ENCODE measurements around the gene CTTNBP2NL. TPM values are rescaled to one million over a fixed set of nuclear protein-coding genes. Genes with fewer than 3 reads are reported as not detected.

CTTNBP2NL gene
- total and polyA plus RNA-seq, 10 of the 15 experiments (the other 5 are each of a cell fraction or from before 2014, with no cell fraction given) = 2.1 to 11.3 (median 5.6) TPM

- intact Hi-C loops (cut with micrococcal nuclease; ENCODE audit: unreplicated experiment) (no loop called here), in situ Hi-C loops (cut with MboI) (no loop called here)
- no peak for TF ChIP-seq YBX1 (IDR thresholded peaks at IDR 0.05)
- H3K4me2 ChIP-seq (ENCODE audit: control insufficient read depth, insufficient read depth) = no peak overlapping the region; the same call in 1 of the 2 replicates
- no peaks in the 10 kb centered on the region for H3K9me3 ChIP-seq (replicated peaks; ENCODE audit: control insufficient read depth, insufficient read depth, low read length)
- ChIA-PET CTCF (interaction anchor here (0.6 to 7.5 kb wide), 8 partner anchors 37 to 488 kb away, joined by 3 to 195 read pairs (median 6); partner anchors contain the start of genes CTTNBP2NL and ST7L), SMC1A (ENCODE audit: uncharacterized antibody, unreplicated experiment) (interaction anchor here (1.1 to 3.8 kb wide), 7 partner anchors 8 to 243 kb away, joined by 3 to 80 read pairs (median 4); partner anchors contain the start of gene ST7L), RAD21 (ENCODE audit: unreplicated experiment) (interaction anchor here (0.6 to 3.7 kb wide), 7 partner anchors 35 to 239 kb away, joined by 3 to 46 read pairs (median 8); partner anchors contain the start of gene CTTNBP2NL), POLR2A (interaction anchor here (1.1 to 2.0 kb wide), 3 partner anchors 46 to 70 kb away, joined by 4 to 22 read pairs (median 8); partner anchors contain the start of gene CTTNBP2NL)
- H4K20me1 ChIP-seq (ENCODE audit: control insufficient read depth, insufficient read depth) = no peaks in the 10 kb centered on the region
- H3K27me3 ChIP-seq (replicated peaks in 1 of 2; ENCODE audit: control insufficient read depth in 2 of 2, insufficient read depth in 2 of 2, low read length in 1 of 2) = no peaks in the 10 kb centered on the region
- no peak overlapping the region for H3K27ac ChIP-seq (ENCODE audit: control insufficient read depth, insufficient read depth)
- ATAC-seq (no peak), FAIRE-seq (no peak), DNase-seq (ENCODE audit: low read depth, low spot score) (no peak)
- no peaks in the 10 kb centered on the region for H3K79me2 ChIP-seq (ENCODE audit: control insufficient read depth, insufficient read depth, low read length)
- peak overlapping the region; percentile 93 for H2AFZ ChIP-seq (ENCODE audit: control insufficient read depth, low read depth, low read length)
- whole genome bisulfite sequencing (ENCODE audit: insufficient coverage, insufficient replicate concordance, low lambda C conversion rate, missing lambda C conversion rate) = 87% methylated on average over 5 of the region's 5 CpGs
- H3K9ac ChIP-seq (ENCODE audit: control insufficient read depth, insufficient read depth, low read length) = no peak overlapping the region
- no peak overlapping the region for H3K4me3 ChIP-seq
- BruUV-seq (replicated peaks) = no TSS peak
- H3K4me1 ChIP-seq (ENCODE audit: control insufficient read depth, insufficient read depth, low read length) = peaks cover 15% of the 10 kb centered on the region
- no peaks in the 10 kb centered on the region; a peak in 1 of 4 replicates for H3K36me3 ChIP-seq (ENCODE audit: control insufficient read depth in 2 of 2, insufficient read depth in 2 of 2, low read length in 1 of 2)
Measured at GRCh38 chr1:112465122-112465521, 69.1 kb downstream of the CTTNBP2NL start.

- peak overlapping the region; percentile 14 for H3K27ac ChIP-seq (ENCODE audit: control insufficient read depth, insufficient read depth)
- no peaks in the 10 kb centered on the region; a peak in 1 of 4 replicates for H3K36me3 ChIP-seq (ENCODE audit: control insufficient read depth in 2 of 2, insufficient read depth in 2 of 2, low read length in 1 of 2)
- H4K20me1 ChIP-seq (ENCODE audit: control insufficient read depth, insufficient read depth) = no peaks in the 10 kb centered on the region
- H2AFZ ChIP-seq (ENCODE audit: control insufficient read depth, low read depth, low read length) = peak overlapping the region; percentile 93
- no peaks in the 10 kb centered on the region for H3K27me3 ChIP-seq (replicated peaks in 1 of 2; ENCODE audit: control insufficient read depth in 2 of 2, insufficient read depth in 2 of 2, low read length in 1 of 2)
- intact Hi-C loops (cut with micrococcal nuclease; ENCODE audit: unreplicated experiment) (loop anchor here (1.0 to 2.0 kb wide), 3 partner anchors 75 to 241 kb away; partner anchors contain the start of genes CAPZA1, RHOC and ST7L), in situ Hi-C loops (cut with MboI) (no loop called here)
- ChIA-PET CTCF (interaction anchor here (0.6 to 7.5 kb wide), 34 partner anchors 10 to 1450 kb away, joined by 3 to 195 read pairs (median 3); partner anchors contain the start of genes CTTNBP2NL, PPM1J and ST7L), RAD21 (ENCODE audit: unreplicated experiment) (interaction anchor here (0.8 to 3.7 kb wide), 18 partner anchors 20 to 249 kb away, joined by 3 to 46 read pairs (median 4); partner anchors contain the start of genes CTTNBP2NL, PPM1J and RHOC), POLR2A (interaction anchor here (1.0 to 2.0 kb wide), 7 partner anchors 45 to 241 kb away, joined by 3 to 22 read pairs (median 4); partner anchors contain the start of genes CTTNBP2NL and RHOC), SMC1A (ENCODE audit: uncharacterized antibody, unreplicated experiment) (interaction anchor here (0.6 to 3.8 kb wide), 22 partner anchors 9 to 250 kb away, joined by 3 to 80 read pairs (median 4); partner anchors contain the start of gene ST7L)
- H3K9me3 ChIP-seq (replicated peaks; ENCODE audit: control insufficient read depth, insufficient read depth, low read length) = no peaks in the 10 kb centered on the region
- H3K4me3 ChIP-seq = no peak overlapping the region
- no peaks in the 10 kb centered on the region for H3K79me2 ChIP-seq (ENCODE audit: control insufficient read depth, insufficient read depth, low read length)
- H3K9ac ChIP-seq (ENCODE audit: control insufficient read depth, insufficient read depth, low read length) = peak overlapping the region; percentile 51
- peaks cover 15% of the 10 kb centered on the region for H3K4me1 ChIP-seq (ENCODE audit: control insufficient read depth, insufficient read depth, low read length)
- H3K4me2 ChIP-seq (ENCODE audit: control insufficient read depth, insufficient read depth) = peak overlapping the region; percentile 80
- WGBS (ENCODE audit: insufficient coverage, insufficient replicate concordance, low lambda C conversion rate, missing lambda C conversion rate) = 5% methylated on average over 31 of the region's 31 CpGs
- FAIRE-seq (peak; percentile 98), ATAC-seq (peak; percentile 99), DNase-seq (ENCODE audit: low read depth, low spot score) (peak; percentile 95)
- BruUV-seq (replicated peaks) = no TSS peak
- TF ChIP-seq BACH1 (IDR thresholded peaks at IDR 0.05; ENCODE audit: borderline replicate concordance) (peak; percentile 73; the same call in 1 of the 2 replicates), ELK1 (IDR thresholded peaks at IDR 0.05; ENCODE audit: low read depth, low read length) (peak; percentile 40; the same call in 1 of the 2 replicates), POLR2A (IDR thresholded peaks at IDR 0.05; ENCODE audit: low read depth, low read length) (peak; percentile 61), NFXL1 (IDR thresholded peaks at IDR 0.05; ENCODE audit: borderline replicate concordance) (no peak), ZNF622 (IDR thresholded peaks at IDR 0.05) (no peak), MYB (IDR thresholded peaks at IDR 0.05; ENCODE audit: borderline replicate concordance, low read depth, low read length) (no peak; the same call in 1 of the 2 replicates), BRCA1 (IDR thresholded peaks at IDR 0.05; ENCODE audit: low read depth, low read length) (0 out of 2 replicates have a peak, but pooled peaks have one; percentile 4), BMI1 (IDR thresholded peaks at IDR 0.05; ENCODE audit: borderline replicate concordance) (no peak; the same call in 1 of the 2 replicates), ZSCAN29 (IDR thresholded peaks at IDR 0.05) (no peak), ZBED1 (IDR thresholded peaks at IDR 0.05; ENCODE audit: borderline replicate concordance) (no peak), GABPA (IDR thresholded peaks at IDR 0.05; ENCODE audit: low read depth) (no peak), NR2C2 (IDR thresholded peaks at IDR 0.05; ENCODE audit: borderline replicate concordance, control insufficient read depth, insufficient read length, low read depth) (no peak)
Measured at GRCh38 chr1:112466078-112466660, 70.2 kb downstream of the CTTNBP2NL start.
